Stimulated activated CD4-positive, alpha-beta T cell treated with anti-CD3 and anti-CD28 coated beads, Interleukin-1b, Interleukin-23, amount 100 ng/mL, for 24 hours (primary cell): Measurements from ENCODE around the gene DNAAF8.

Experiments used
- DNase-seq, 4 experiments: peaks; one replicate each; pipeline ENCODE4 v3.0.0-alpha.2; 2020; ENCODE audit warnings: low read depth in 4 of 4, low spot score in 1 of 4

DNAAF8 gene

GRCh38 chr16:4734063-4734729, at the start of gene DNAAF8, which contains the start of gene ANKS3:
Gene DNAAF8 (plus strand): TSS chr16:4734537. CDS start chr16:4736515, 1,978 bp downstream.
Gene ANKS3 (minus strand): TSS chr16:4734271. CDS start chr16:4730149, 4,122 bp downstream.
- DNase-seq, result peak; percentile 39 to 75 (median 60)

DNA sequence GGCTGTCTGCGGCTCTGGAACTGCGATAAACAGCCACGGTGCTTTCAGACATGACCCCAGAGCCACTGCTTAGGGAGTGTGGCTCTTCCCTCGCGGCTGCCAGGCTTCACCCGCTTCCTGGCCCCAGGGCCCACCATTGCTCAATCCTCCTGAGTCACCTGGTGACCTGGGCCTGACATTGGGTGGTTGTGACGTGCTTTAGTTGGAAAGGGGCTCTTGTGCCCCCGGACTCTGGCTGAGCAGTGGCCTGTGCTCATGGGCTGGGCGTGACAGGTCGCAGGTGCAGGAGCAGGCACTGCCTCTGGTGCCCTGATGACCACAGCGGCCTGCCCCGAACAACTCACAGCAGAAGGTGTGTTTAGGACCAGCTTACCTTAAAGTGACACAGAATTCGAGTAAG, 49.6 kb upstream of the DNAAF8 start:
- DNase-seq, result no peak

- DNase-seq, result no peak
Observed at GRCh38 chr16:4685292-4685691, 49.0 kb upstream of the DNAAF8 start.

DNA sequence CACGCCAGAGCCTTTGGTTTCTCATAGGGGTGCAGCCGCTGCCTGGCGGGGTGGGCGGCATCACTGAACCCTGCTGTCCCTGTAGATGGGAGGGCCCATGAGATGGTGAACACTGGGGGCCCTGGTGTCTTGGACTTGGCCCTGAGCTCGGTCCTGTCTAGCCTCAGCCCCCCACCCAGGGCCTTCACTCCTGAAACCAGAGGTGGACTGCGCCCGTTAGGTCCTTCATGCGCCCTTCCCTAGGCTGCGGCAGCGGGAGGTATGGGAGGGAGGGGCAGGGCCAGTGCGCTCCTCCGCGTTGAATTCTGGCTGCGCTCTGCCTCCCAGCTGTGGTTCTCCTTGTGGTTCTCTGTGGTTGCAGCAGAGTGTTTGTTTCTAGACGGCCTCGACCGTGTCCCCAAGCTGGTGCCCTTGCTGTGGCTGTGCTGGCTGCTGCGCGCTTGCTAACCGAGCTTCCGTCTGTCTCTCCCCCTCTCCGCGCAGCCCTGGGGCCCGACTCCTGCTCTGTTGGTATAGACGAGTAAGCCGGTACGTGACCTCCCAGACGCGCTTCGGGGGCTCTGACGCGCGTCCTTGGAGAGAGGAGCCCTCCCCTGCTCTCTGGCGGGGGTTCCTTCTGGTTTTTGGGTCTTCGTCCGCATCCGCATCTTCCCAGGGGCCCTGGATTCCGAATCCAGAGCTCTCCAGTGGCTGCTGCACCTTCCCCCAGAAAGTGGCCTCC, 48.4 kb upstream of the DNAAF8 start:
- DNase-seq, result no peak

DNA sequence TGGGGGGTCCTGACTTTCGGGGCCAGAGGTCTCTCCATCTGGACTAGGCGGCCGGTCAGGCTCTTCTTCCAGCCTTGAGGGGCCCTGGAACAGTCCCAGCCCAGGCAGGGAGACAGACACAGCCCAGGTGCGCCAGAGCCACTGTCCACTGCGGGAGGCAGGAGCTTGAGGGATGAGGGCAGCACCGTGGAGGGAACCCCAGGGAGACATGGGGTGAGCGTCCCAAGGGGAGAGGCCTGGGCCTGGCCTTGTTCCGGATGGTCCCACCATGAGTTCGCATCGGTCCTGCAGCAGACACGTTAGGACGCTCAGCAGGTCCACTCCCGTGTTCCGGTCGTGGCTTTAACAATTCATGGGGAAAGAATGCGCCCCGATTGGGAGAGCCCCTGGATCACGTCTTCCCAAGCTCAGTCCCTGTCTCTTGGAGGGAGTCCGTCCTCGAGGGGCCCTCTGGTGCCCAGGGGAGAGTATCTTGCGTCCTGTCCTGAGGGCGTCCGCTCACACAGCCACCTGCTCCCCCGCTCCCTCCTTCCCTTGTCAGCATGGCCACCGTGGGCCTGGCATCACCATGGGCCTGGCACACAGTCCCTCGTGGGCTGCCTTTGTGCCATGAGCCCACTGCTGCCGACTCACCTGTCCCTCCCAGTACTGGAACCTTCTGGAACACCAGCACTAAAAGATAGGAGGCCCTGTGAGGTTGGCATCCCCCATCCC, 47.7 kb upstream of the DNAAF8 start:
- DNase-seq, result no peak

GRCh38 chr16:4687416-4687815, 46.9 kb upstream of the DNAAF8 start:
- no peak for DNase-seq

DNA sequence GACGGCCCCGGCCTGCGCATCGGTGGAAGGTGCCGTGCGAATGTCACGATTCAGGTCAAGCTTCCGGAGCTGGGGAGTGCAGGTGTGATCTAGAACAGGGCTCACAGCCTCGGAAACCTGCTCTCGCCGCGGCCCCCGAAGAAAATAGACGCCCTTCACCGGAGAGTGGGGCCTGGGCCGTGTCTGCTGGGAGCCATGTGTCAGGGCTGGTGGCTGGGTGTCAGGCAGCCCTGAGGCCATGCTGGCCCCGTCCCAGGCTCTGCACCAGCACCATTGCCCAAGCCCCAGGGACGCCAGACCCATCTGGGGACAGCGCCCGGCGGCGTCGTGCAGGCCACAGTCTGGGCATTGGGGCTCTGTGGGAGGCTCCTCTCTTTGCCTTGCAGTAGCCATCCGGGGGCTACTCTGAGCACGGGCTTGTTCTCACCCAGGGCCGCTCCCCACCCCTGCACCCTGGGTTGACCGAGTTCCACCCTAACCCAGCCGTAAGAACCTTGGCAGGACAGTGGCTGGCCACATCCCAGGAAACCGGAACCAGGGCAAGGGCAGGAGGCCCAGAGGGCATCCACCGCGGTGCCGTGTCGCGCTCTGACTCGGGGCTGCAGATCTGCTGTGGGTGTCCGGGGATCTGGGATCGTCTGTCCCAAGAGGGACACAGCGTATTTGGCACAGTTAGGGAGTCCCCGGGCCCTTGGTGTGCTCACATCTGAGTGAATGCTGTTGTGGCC, 46.2 kb upstream of the DNAAF8 start:
- DNase-seq, result no peak

DNA sequence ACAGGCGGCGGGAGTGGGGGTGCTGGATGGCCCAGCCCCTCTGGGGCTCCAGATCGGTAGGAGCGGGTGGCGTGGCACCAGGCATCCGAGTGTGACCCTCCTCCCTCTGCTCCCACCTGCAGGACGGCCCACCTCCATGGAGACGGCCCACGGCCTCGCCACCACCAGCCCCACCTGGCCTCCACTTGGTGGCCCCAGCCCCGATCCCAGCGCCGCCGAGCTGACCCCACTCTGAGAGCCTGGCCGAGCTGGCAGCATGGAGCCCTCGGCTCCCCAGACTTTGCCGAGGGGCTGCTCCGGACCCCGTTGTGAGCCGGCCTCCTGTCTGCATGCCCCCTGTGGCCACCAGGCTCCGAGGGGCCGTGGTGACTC, 45.7 kb upstream of the DNAAF8 start:
- no peak for DNase-seq

DNA sequence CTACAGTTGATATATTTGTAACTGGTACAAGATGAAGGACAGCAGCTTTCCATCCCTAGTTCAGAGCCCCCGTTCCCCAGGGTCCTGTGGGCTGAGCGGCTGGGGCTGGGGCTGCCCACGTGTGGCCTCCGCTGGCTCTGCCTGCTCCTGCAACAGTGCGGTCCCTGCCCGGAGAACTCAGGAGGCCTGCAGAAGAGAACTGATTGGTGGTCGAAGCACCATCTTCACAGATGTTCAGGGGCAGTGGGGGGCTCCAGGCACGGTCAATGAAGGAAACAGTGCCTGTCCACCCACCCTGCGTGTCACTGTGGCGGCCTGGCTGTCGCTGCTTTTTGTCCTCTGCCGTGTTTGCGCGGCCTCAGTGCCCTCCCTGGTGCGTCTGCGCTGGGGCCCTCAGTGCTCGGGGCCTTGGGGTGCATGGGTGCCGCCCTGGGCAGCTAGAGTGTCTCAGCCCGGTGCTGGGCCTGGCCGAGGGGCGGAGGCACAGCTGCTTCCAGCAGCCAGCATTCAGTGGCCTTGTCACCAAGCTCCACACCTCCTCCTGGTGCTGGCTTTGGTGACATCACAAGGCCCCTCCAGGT, 45.2 kb upstream of the DNAAF8 start:
- no peak for DNase-seq

DNA sequence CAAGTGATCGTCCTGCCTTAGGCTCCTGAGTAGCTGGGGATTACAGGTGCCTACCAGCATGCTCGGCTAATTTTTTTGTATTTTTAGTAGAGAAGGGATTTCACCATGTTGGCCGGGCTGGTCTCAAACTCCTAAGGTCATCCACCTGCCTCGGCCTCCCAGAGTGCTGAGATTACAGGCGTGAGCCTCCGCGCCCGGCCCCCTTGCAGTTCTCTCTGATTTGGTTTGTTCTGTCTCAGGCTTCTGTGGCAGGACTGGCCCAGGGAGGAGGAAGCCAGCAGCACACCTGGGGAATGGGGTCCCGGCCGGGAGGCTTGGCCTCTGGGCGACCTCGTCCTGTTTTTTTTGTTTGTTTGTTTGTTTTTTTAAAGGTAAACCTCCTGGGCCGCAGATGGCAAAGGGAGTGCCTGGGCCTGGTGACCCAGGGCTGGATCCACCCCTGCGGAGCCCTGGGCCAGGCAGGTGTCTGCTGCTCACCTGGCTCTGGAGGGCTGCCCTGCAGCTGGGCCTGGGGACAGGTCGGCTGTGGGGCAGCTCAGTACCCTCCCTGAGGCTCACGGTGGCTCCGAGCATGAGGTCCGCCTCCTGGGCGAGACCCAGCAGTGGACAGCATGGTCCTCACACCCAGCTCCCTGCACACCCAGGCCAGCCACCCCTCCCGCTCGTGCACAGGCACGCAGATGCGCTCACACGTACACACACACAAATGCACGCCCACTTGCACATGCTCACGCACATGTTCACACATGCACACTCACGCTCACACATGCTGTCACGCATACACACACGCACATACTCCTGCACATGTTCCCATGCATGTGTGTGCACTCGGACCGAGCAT, 44.3 kb upstream of the DNAAF8 start:
- no peak for DNase-seq

DNA sequence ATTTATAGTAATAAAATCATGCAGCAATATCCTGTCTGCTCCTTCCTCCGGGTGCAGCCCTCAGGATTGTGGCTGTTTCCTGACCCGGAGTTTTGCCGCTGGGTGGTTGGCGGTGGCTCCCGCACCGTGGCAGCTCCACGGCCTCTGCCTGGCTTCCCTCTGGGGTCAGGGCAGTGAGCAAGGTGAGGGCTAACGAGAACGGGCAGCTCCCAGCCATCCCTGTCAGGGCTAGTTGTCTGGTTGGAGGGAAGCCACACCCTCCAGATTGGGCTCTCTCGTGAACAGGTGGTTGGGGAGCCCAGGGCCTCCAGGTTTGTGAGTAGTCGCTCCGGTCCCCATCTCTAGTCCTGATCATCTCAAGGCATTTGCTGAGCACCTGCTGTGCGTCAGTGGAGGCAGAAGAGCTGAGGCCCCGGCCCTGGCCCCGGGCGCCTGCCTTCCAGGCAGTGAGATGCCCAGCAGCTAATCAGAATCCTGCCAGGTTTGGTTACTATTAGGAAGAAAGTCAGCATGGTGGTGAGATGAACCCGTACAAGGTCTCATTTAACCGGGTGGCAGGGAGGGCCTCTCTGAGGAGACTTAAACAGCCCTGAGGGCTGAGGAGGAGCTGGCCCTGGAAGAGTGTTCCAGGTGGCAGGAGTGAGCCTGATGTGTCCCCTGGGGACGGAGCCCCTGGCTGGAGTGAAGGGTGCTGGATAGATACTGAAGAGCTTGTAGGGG, 43.2 kb upstream of the DNAAF8 start:
- DNase-seq, result no peak

- no peak for DNase-seq
Observed at GRCh38 chr16:4691666-4692412, 42.5 kb upstream of the DNAAF8 start.

GRCh38 chr16:4692460-4693295, 41.7 kb upstream of the DNAAF8 start:
- no peak for DNase-seq

DNA sequence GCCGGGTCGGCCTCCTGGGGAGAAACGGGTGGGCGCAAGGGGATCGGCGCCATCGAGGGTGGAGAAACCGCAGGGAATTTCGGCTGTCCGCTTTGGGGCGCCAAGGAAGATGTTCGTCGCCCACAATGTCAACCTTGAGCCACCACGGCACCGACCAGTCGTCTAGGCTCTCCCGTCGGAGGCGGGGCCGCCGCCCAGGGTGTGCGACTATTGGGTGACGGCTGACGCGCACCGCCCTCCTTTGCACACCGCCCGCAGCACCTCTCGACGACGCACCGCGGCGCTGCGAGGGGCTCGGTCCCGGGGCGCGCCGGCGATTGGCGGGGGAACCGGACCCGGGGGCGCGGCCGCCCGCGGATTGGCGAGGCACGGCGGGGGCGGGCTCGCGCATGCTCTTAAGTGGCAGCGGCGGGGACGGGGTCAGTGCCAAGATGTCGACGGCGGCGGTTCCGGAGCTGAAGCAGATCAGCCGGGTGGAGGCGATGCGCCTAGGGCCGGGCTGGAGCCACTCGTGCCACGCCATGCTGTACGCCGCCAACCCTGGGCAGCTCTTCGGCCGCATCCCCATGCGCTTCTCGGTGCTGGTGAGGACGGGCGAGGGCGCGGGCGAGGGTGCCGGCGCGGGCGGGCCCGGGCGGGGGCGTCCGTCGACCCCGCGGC, 40.9 kb upstream of the DNAAF8 start, which contains the start of gene NUDT16L1:
NUDT16L1 (plus strand) TSS at position 267 of the 660 bp plus-strand sequence; CDS start at position 432, 165 bp downstream.
- DNase-seq, result peak; percentile 91 to 96 (median 94)

DNA sequence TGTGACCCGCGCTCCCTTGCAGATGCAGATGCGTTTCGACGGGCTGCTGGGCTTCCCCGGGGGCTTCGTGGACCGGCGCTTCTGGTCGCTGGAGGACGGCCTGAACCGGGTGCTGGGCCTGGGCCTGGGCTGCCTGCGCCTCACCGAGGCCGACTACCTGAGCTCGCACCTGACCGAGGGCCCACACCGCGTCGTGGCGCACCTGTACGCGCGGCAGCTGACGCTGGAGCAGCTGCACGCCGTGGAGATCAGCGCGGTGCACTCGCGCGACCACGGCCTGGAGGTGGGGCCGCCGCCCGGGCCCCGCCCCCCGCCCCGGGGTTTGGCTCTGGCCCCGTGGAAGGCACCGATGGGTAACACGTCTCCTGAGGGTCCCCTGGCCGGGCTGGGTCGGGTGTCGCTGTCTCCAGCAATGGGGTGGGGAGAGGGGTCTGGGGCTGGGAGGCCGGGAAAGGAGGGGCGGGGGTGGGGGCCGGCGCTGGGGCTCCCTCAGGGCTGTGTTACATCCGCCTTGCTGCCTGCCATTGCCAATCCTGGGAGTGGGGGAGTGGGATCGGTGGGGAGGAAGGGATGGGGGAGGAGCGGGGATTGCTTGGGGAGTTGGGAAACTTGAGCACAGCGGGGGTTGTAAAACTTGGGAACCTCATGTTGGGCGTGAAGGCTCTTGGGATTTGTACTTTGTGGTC, 40.2 kb upstream of the DNAAF8 start:
- DNase-seq, result peak in 2 of 4 experiments; percentile 32 to 37

GRCh38 chr16:4694642-4695451, 39.5 kb upstream of the DNAAF8 start:
- DNase-seq, result no peak
